GM19468 (cell line): ENCODE measurements around the gene TUBA1C.
"Not testable (repeated sequence)": the region's sequence is repeated elsewhere in the genome, so short reads cannot be mapped to it uniquely, and the experiment has no call there.

ENCODE experiments used
- ATAC-seq: cut with Tn5 transposase; IDR thresholded peaks from one replicate; pipeline ENCODE4 v1.9.1; 2021; ENCODE audit warnings: mild to moderate bottlenecking, moderate library complexity, moderate number of reproducible peaks; ENCODE audit not compliant: unreplicated experiment; ENCODE audit errors: extremely low read depth

TUBA1C gene

GRCh38 chr12:49253033-49253623 is 11.8 kb upstream of the TUBA1C start:
- no peak for ATAC-seq

GRCh38 chr12:49255456-49255855 is 9.4 kb upstream of the TUBA1C start:
- ATAC-seq: not testable (repeated sequence)

DNA sequence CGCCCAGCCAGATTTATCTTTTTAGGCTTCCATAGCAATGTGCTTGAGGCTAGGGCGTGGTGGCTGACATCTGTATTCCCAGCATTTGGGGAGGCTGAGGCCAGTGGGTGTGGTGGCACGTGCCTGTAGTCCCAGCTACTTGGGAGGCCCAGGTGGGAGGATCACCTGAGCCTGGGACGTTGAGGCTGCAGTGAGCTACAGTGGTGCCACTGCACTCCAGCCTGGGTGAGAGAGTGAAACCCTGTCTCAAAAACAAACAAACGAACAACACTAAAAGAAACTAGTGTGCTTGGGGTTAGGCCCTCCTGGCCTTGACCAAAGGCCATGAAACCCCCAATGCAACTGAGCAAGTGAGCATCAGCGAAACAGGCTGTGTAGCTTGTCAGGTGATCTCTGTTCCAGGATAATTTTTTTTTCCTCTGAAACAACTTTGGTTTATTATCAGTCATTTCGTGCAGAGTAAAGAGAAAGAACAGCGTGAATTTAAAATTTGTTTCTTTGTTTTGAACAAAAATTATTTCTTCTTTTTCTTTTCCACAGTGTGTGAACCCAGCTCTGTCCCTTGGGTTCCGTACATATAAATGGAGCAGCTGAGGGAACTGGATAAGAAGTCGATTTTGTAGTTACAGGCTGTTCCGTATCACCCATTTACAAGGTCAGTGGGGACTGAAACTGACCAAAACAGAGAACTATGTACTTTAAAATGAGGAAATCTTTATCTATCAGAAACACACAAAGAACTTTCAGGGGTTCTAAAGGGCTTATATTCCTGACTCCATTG is 8.8 kb upstream of the TUBA1C start:
- ATAC-seq: no peak

- ATAC-seq: not testable (repeated sequence)
Measured at GRCh38 chr12:49257508-49258184, 7.2 kb upstream of the TUBA1C start.

DNA sequence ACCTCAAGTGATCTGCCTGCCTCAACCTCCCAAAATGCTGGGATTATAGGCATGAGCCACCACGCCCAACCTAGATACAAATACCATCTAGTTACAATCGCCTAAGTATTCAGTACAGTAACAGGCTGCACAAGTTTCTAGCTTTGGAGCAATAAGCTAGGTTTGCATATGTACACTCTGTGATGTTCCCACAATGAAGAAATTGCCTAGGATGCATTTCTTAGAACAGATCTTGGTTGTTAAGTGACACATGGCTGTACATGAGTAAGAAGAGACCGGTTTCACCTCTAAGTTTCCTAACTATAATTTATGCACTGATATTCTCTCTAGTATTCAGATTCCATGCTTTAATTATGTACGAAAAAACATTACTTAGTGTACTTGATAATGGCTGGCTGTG is 5.4 kb upstream of the TUBA1C start:
- ATAC-seq: no peak

GRCh38 chr12:49260166-49260565 is 4.7 kb upstream of the TUBA1C start:
- ATAC-seq: no peak

GRCh38 chr12:49260571-49261363 is 4.1 kb upstream of the TUBA1C start:
- ATAC-seq: no peak

DNA sequence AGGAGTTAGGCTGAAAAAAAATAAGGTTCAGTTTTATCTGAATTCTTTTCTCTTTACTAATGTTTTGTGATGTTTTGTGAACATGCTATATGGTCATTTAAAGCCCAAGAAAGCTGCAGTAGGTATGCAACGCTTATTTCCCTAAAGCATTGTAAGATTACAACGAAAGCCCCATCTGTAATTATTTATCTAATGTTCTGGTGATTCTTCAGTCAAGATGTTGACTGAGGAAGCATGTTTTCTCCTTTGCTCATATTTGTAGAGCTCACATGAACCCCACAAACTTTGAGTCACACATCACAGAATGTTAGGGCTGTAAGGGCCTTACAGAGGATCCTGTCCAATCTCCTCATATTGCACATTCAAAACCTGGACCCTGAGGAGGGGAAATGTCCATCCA is 3.2 kb upstream of the TUBA1C start:
- no peak for ATAC-seq

GRCh38 chr12:49263400-49263763 is 1.5 kb upstream of the TUBA1C start:
- no peak for ATAC-seq

- peak; percentile 14 for ATAC-seq
Measured at GRCh38 chr12:49264466-49264872, 413 bp upstream of the TUBA1C start.

DNA sequence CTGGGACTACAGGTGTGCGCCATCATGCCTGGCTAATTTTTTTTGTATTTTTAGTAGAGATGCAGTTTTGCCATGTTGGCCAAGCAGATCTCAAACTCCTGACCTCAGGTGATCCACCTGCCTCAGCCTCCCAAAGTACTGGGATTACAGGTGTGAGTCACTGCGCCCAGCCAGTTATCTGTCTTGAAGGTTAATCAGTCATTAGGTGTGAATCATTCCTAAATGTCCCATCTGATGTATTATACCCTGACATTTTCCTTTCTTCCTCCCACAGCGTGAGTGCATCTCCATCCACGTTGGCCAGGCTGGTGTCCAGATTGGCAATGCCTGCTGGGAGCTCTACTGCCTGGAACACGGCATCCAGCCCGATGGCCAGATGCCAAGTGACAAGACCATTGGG is 4.3 kb downstream of the TUBA1C start:
- ATAC-seq: not testable (repeated sequence)

GRCh38 chr12:49272790-49273725 is 8.2 kb downstream of the TUBA1C start:
- no peak for ATAC-seq

GRCh38 chr12:49273726-49274395 is 9.0 kb downstream of the TUBA1C start:
- ATAC-seq: no peak

GRCh38 chr12:49274396-49275069 is 9.7 kb downstream of the TUBA1C start:
- no peak for ATAC-seq

- ATAC-seq: no peak
Measured at GRCh38 chr12:49276304-49277290, 11.7 kb downstream of the TUBA1C start.

DNA sequence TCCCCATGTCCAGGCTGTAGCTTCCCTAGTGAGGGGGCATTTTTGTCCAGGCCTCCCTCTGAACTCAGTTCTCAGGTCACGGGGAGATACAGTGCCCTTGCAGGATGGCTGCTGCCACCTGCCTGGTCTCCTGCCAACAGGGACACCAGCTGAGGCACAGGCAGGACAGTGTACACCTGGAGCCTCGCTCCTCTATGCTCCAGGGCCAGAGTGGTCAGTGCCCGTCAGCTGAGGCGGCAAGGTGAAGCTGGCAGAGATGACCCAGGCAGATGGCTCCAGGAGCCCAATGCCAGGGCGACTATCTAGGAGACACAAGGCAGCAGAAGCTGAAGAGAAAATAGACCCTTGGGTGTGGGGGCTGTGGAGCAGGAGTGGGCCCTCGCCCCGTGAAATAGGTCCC is 12.6 kb downstream of the TUBA1C start:
- no peak for ATAC-seq

GRCh38 chr12:49279706-49280159 is 14.9 kb downstream of the TUBA1C start:
- no peak for ATAC-seq
